ENCODE data around the gene KRTAP20-4. TPM values are rescaled to one million over a fixed set of nuclear protein-coding genes. Genes with fewer than 3 reads are reported as not detected.

Gene KRTAP20-4
- total and polyA plus RNA-seq, 4 donors: not detected

GRCh38 chr21:30629200-30629599 lies 8.8 kb downstream of the KRTAP20-4 start (continued):
- TF ChIP-seq ATF3 (IDR thresholded peaks at IDR 0.05) (no peak), HNF4A (conservative IDR thresholded peaks at IDR 0.05) (no peak)

DNA sequence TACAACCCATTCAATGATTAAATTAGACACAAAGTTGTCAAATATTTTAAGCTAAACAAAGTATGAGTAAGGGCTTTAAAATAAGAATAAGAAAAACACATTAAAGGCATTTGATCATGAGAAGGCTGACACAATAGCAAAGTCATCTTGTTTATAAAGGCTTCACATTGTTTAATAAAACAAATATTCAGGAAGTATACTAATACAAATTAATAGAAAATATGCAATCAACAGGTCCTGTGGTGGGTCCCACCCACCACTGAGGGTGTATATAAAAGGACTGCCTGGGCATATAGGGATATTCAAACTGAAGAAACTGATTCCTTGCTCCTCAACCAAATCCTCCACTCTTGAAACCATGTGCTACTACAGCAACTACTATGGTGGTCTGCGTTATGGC lies 14.5 kb downstream of the KRTAP20-4 start, which contains the start of gene KRTAP20-2:
Gene KRTAP20-2, plus strand, starts transcription at position 301 of the 400 bp plus-strand sequence. Its CDS starts 58 bp downstream, at position 359.
- no peak within 1 kb of the TSS for H3K9ac ChIP-seq (ENCODE audit: low read depth in 1 of 2, low read length in 2 of 2)
- no peaks in the 10 kb centered on the region for H3K36me3 ChIP-seq (ENCODE audit: control insufficient read depth in 4 of 4, insufficient read depth in 3 of 4, low read depth in 1 of 4, low read length in 3 of 4)
- H3K27ac ChIP-seq (ENCODE audit: low read depth in 1 of 2, low read length in 2 of 2): no peak within 1 kb of the TSS
- no peak for TF ChIP-seq HNF4A (conservative IDR thresholded peaks at IDR 0.05)
- TF ChIP-seq EGR1 (IDR thresholded peaks at IDR 0.05; ENCODE audit: low read depth in 2 of 2): no peak
- no peak for TF ChIP-seq MAX (IDR thresholded peaks at IDR 0.05)
- no peak for TF ChIP-seq TAF1 (conservative IDR thresholded peaks at IDR 0.05)
- H3K9me3 ChIP-seq (ENCODE audit: control insufficient read depth in 4 of 4, low read length in 3 of 4): no peaks in the 10 kb centered on the region
- 88% methylated on average over 1 of the region's 1 CpG for WGBS
- H3K4me1 ChIP-seq (ENCODE audit: control insufficient read depth in 4 of 4, insufficient read depth in 4 of 4, low read length in 3 of 4): no peaks in the 10 kb centered on the region
- no peak within 1 kb of the TSS for H3K4me3 ChIP-seq (ENCODE audit: low read depth in 1 of 3, low read length in 3 of 3)
- no peaks in the 10 kb centered on the region for H3K27me3 ChIP-seq (ENCODE audit: control insufficient read depth in 4 of 4, insufficient read depth in 4 of 4, low read length in 3 of 4)
- no peak for DNase-seq (ENCODE audit: low spot score)

DNA sequence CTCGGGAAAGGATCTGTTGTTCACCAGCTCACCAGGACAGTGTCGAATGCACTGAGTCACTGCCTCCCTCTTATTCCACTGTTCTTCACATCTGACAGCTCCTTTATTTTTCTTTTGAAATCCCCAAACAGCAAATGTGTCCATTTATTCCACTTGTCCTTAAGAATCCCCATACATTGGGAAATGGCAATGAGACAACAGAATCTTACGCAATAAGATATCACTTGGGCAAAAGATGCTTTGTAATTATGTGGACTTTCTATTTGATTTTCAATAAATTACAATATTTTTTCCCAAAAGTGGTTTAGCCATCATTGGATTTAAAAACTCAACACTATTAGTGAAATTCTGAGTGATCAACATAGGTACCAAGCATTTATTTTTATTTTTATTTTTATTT lies 18.3 kb downstream of the KRTAP20-4 start:
- H3K27me3 ChIP-seq (ENCODE audit: control insufficient read depth in 4 of 4, insufficient read depth in 4 of 4, low read length in 3 of 4): no peaks in the 10 kb centered on the region
- TF ChIP-seq SP1 (IDR thresholded peaks at IDR 0.05) (no peak), MAX (IDR thresholded peaks at IDR 0.05) (no peak), FOXA1 (IDR thresholded peaks at IDR 0.05) (no peak), JUND (IDR thresholded peaks at IDR 0.05) (no peak)
- no peaks in the 10 kb centered on the region for H3K4me1 ChIP-seq (ENCODE audit: control insufficient read depth in 4 of 4, insufficient read depth in 4 of 4, low read length in 3 of 4)
- no peak overlapping the region for H3K9ac ChIP-seq (ENCODE audit: low read depth in 1 of 2, low read length in 2 of 2)
- DNase-seq (ENCODE audit: low spot score): no peak
- H3K36me3 ChIP-seq (ENCODE audit: control insufficient read depth in 4 of 4, insufficient read depth in 3 of 4, low read depth in 1 of 4, low read length in 3 of 4): no peaks in the 10 kb centered on the region
- H3K27ac ChIP-seq (ENCODE audit: low read depth in 1 of 2, low read length in 2 of 2): no peak overlapping the region
- no peak overlapping the region for H3K4me3 ChIP-seq (ENCODE audit: low read depth in 1 of 3, low read length in 3 of 3)
- 87% methylated on average over 3 of the region's 3 CpGs for WGBS
- no peaks in the 10 kb centered on the region for H3K9me3 ChIP-seq (ENCODE audit: control insufficient read depth in 4 of 4, low read length in 3 of 4)

DNA sequence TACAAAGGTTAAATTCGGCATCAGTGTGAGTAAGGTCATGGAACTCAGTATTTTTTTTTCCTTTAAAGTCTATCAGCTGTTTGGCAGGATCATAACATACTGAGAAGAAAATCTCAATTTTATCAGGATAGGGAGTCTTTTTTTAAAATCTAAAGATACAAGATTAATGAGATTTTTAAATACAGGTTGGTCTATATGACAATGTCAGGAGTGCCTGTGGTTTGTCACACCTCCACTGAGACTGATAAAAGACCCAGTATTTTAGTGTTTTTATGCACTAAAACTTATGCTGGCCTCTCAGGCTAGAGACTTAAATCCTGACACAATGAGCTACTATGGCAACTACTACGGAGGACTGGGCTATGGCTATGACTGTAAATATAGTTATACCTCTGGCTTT lies 22.1 kb downstream of the KRTAP20-4 start, which contains the start of gene KRTAP20-3:
Gene KRTAP20-3, plus strand, starts transcription at position 301 of the 400 bp plus-strand sequence.
- Histone ChIP-seq H3K9ac (ENCODE audit: low read depth in 1 of 2, low read length in 2 of 2) (no peak within 1 kb of the TSS), H3K4me3 (ENCODE audit: low read depth in 1 of 3, low read length in 3 of 3) (no peak within 1 kb of the TSS), H3K36me3 (ENCODE audit: control insufficient read depth in 4 of 4, insufficient read depth in 3 of 4, low read depth in 1 of 4, low read length in 3 of 4) (no peaks in the 10 kb centered on the region), H3K27ac (ENCODE audit: low read depth in 1 of 2, low read length in 2 of 2) (no peak within 1 kb of the TSS), H3K9me3 (ENCODE audit: control insufficient read depth in 4 of 4, low read length in 3 of 4) (no peaks in the 10 kb centered on the region), H3K27me3 (ENCODE audit: control insufficient read depth in 4 of 4, insufficient read depth in 4 of 4, low read length in 3 of 4) (peaks cover 0 to 3% (median 0%) of the 10 kb centered on the region in 4 donors), H3K4me1 (ENCODE audit: control insufficient read depth in 4 of 4, insufficient read depth in 4 of 4, low read length in 3 of 4) (no peaks in the 10 kb centered on the region)
- WGBS: 82% methylated on average over 2 of the region's 2 CpGs
- TF ChIP-seq JUND (IDR thresholded peaks at IDR 0.05) (no peak), HNF4G (IDR thresholded peaks at IDR 0.05) (no peak), FOXA2 (IDR thresholded peaks at IDR 0.05) (no peak), TAF1 (conservative IDR thresholded peaks at IDR 0.05) (no peak)
- no peak for DNase-seq (ENCODE audit: low spot score)

DNA sequence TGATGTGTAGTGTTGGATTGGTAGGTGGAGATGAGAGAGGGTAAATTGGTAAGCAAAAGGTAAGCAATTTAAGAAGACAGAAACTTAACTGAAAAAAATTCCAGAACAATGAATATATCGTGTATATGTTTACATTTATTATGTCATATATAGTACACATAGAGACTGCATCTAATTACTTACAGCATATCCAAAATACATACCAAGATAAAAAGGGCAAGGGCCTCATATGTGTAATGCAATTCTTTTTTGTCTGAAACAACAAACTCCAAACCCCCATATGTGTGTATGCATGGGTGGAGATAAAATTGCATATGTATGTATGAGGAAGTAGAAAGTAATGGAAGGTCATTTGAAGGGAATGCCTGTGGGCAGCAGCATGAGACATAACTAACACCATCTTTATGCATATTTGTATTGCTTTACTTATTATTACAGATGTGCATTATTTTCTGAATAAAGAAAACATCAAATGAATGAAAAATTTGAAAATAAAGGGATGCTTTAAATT lies 26.5 kb downstream of the KRTAP20-4 start:
- H3K27me3 ChIP-seq (ENCODE audit: control insufficient read depth in 4 of 4, insufficient read depth in 4 of 4, low read length in 3 of 4): peaks cover 0 to 3% (median 0%) of the 10 kb centered on the region in 4 donors
- no peak overlapping the region for H3K27ac ChIP-seq (ENCODE audit: low read depth in 1 of 2, low read length in 2 of 2)
- no peaks in the 10 kb centered on the region for H3K36me3 ChIP-seq (ENCODE audit: control insufficient read depth in 4 of 4, insufficient read depth in 3 of 4, low read depth in 1 of 4, low read length in 3 of 4)
- no peaks in the 10 kb centered on the region for H3K9me3 ChIP-seq (ENCODE audit: control insufficient read depth in 4 of 4, low read length in 3 of 4)
- H3K4me1 ChIP-seq (ENCODE audit: control insufficient read depth in 4 of 4, insufficient read depth in 4 of 4, low read length in 3 of 4): no peaks in the 10 kb centered on the region
- TF ChIP-seq FOXA2 (IDR thresholded peaks at IDR 0.05): no peak
- TF ChIP-seq, protein P1, sequence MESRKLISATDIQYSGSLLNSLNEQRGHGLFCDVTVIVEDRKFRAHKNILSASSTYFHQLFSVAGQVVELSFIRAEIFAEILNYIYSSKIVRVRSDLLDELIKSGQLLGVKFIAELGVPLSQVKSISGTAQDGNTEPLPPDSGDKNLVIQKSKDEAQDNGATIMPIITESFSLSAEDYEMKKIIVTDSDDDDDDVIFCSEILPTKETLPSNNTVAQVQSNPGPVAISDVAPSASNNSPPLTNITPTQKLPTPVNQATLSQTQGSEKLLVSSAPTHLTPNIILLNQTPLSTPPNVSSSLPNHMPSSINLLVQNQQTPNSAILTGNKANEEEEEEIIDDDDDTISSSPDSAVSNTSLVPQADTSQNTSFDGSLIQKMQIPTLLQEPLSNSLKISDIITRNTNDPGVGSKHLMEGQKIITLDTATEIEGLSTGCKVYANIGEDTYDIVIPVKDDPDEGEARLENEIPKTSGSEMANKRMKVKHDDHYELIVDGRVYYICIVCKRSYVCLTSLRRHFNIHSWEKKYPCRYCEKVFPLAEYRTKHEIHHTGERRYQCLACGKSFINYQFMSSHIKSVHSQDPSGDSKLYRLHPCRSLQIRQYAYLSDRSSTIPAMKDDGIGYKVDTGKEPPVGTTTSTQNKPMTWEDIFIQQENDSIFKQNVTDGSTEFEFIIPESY (IDR thresholded peaks at IDR 0.05): no peak
- no peak for TF ChIP-seq GABPA (IDR thresholded peaks at IDR 0.05 in 1 of 2, conservative IDR thresholded peaks at IDR 0.05 in 1 of 2)
- TF ChIP-seq HNF4G (IDR thresholded peaks at IDR 0.05): no peak
- no peak for TF ChIP-seq JUND (IDR thresholded peaks at IDR 0.05)
- TF ChIP-seq ATF3 (IDR thresholded peaks at IDR 0.05): no peak
- TF ChIP-seq YY1 (IDR thresholded peaks at IDR 0.05): no peak
- WGBS: 72% methylated on average over 1 of the region's 1 CpG
- no peak overlapping the region for H3K9ac ChIP-seq (ENCODE audit: low read depth in 1 of 2, low read length in 2 of 2)
- DNase-seq (ENCODE audit: low spot score): no peak
- no peak overlapping the region for H3K4me3 ChIP-seq (ENCODE audit: low read depth in 1 of 3, low read length in 3 of 3)
